Measurements from ENCODE around the gene UCK2. TPM values are rescaled to one million over a fixed set of nuclear protein-coding genes. Genes with fewer than 3 reads are reported as not detected.

UCK2 gene
- total and polyA plus RNA-seq, 2 of the 8 experiments (the other 6 are each of a cell fraction or from before 2014, with no cell fraction given): 103 to 109 TPM

DNA sequence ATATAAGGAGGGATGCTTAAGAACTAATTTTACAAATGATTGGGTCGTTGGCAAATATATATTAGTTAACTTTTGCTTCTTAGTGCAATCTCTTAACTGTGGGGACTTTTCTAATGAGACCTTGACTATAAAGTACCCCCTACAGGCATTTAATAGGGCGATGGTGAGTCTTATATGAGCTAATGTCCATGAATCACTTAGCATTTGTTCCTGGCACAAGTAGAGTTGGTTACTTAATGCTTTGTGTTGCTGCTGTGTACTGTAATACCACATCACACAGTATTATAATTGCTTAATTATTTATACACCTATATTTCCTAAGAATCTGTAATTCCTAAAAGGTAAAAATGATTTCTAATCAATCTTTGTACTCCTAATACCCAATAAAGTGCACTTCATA is 33.5 kb upstream of the UCK2 start (continued):
- no peak for TF ChIP-seq EP300 (IDR thresholded peaks at IDR 0.05; ENCODE audit: borderline replicate concordance in 1 of 2, low read depth in 2 of 2, low read length in 2 of 2)
- no peak for TF ChIP-seq NRF1 (IDR thresholded peaks at IDR 0.05; ENCODE audit: low read depth, low read length)
- TF ChIP-seq TBP (IDR thresholded peaks at IDR 0.05; ENCODE audit: low read depth, low read length): no peak
- no peak for TF ChIP-seq RAD21 (IDR thresholded peaks at IDR 0.05 in 1 of 2, conservative IDR thresholded peaks at IDR 0.05 in 1 of 2; ENCODE audit: low read depth in 2 of 2, low read length in 2 of 2)

Data from H1 (cell line).